Left ventricle myocardium inferior (tissue), 1 donor: ENCODE measurements around the gene CNTN3. TPM values are rescaled to one million over a fixed set of nuclear protein-coding genes. Genes with fewer than 3 reads are reported as not detected.

Experiments
- DNase-seq: peaks from one replicate; pipeline ENCODE4 v3.0.0-alpha.2; 2020
- H3K27ac ChIP-seq: fragments of 200-600 bp; replicated peaks from 2 replicates; pipeline ENCODE4 v1.8.0; 2021
- H3K27me3 ChIP-seq: fragments of 200-600 bp; 2 replicates; pipeline ENCODE4 v1.8.0; 2021; ENCODE audit warnings: low read depth
- H3K36me3 ChIP-seq: fragments of 200-600 bp; 2 replicates; pipeline ENCODE4 v1.8.0; 2021
- H3K4me1 ChIP-seq: fragments of 200-600 bp; 2 replicates; pipeline ENCODE4 v1.8.0; 2021
- H3K4me3 ChIP-seq: fragments of 200-600 bp; 2 replicates; pipeline ENCODE4 v1.8.0; 2021; ENCODE audit warnings: mild to moderate bottlenecking, moderate library complexity
- H3K9me3 ChIP-seq: fragments of 200-600 bp; replicated peaks from 2 replicates; pipeline ENCODE4 v1.8.0; 2021
- intact Hi-C: fragments of 100-400 bp; cut with micrococcal nuclease; formaldehyde crosslinking; loops from one replicate; pipeline ENCODE4 v1.11.0; 2022
- total RNA-seq: library from RNA; stranded (reverse); fragmentation: NEBNext Ultra II Directional; extraction: Animal tissue kit (Norgen Biotek cat#: 25700); gene quantifications from one replicate; pipeline ENCODE4 v1.2.1, GENCODE V29; 2021
- TF ChIP-seq, protein P1 (sequence below): fragments of 200-600 bp; IDR thresholded peaks from 2 replicates; pipeline ENCODE4 v1.8.0; 2021; ENCODE audit warnings: antibody characterized with exemption, mild to moderate bottlenecking, borderline replicate concordance
- donor health status: DM: no; HTN: yes; CAD: no; lungs with severe emphysema.

The CNTN3 gene
- total RNA-seq, 1 donor from 2014 or later, result 1.2 TPM

DNA sequence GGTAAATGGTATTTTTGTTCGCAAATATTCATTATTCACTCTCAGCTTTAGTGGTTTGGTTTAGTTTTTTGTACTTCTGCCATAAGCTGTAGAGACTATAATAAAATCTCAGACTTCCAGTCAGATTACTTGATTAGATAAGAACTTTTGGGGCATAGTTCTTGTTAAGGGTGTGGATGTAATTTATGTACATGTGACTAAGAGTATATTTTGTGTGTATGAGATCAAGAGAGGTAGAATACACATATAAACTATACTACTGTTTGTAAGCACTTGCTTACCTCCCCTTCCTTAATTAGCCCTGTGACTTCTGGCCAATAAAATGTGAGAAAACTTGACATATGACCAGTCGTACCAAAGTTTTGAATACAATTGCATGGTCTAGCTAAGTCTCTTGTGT, 12.0 kb downstream of the CNTN3 start:
- Histone ChIP-seq H3K27me3 (no peaks in the 10 kb centered on the region), H3K4me3 (no peak overlapping the region), H3K36me3 (no peaks in the 10 kb centered on the region), H3K27ac (no peak overlapping the region), H3K4me1 (no peaks in the 10 kb centered on the region), H3K9me3 (no peaks in the 10 kb centered on the region)
- intact Hi-C loops, result no loop called here
- DNase-seq, result no peak
- TF ChIP-seq, protein P1, sequence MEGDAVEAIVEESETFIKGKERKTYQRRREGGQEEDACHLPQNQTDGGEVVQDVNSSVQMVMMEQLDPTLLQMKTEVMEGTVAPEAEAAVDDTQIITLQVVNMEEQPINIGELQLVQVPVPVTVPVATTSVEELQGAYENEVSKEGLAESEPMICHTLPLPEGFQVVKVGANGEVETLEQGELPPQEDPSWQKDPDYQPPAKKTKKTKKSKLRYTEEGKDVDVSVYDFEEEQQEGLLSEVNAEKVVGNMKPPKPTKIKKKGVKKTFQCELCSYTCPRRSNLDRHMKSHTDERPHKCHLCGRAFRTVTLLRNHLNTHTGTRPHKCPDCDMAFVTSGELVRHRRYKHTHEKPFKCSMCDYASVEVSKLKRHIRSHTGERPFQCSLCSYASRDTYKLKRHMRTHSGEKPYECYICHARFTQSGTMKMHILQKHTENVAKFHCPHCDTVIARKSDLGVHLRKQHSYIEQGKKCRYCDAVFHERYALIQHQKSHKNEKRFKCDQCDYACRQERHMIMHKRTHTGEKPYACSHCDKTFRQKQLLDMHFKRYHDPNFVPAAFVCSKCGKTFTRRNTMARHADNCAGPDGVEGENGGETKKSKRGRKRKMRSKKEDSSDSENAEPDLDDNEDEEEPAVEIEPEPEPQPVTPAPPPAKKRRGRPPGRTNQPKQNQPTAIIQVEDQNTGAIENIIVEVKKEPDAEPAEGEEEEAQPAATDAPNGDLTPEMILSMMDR, result no peak

DNA sequence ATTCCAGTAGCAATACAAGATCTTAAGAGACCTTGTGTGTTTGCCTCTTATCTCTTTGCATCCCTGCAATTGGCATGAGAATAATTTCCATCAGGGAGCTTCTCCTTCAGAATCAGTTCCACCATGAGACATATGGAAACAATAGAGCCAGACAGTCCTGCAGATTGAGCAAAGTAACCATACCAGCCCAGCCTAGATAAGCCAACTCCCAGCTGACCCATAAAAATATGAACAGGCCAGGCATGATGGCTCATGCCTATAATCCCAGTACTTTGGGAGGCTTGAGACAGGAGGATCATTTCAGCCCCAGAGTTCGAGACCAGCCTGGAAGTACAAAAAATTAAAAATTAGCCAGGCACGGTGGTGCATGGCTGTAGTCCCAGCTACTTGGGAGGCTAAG, 12.7 kb downstream of the CNTN3 start:
- TF ChIP-seq, protein P1, result no peak
- Histone ChIP-seq H3K4me3 (no peak overlapping the region), H3K4me1 (no peaks in the 10 kb centered on the region), H3K36me3 (no peaks in the 10 kb centered on the region), H3K9me3 (no peaks in the 10 kb centered on the region), H3K27ac (no peak overlapping the region), H3K27me3 (no peaks in the 10 kb centered on the region)
- DNase-seq, result no peak
- intact Hi-C loops, result no loop called here

DNA sequence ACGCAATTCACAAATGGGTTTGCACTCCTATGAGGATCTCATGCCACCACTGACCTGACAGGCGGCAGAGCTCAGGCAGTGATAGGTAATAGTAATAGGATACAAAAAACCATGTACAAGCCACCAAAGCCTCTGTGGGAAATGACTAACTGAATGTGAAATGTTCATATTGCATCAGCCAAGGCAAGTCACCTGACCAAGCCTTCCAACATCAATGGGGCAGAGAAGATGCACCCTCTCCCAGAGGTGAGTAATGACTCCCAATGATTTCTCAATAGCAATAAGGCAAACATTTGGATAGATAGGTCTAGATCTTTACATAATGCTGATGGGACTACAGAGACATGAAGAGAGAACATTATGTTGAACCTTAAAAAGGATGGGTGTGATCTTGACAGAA, 14.9 kb downstream of the CNTN3 start:
- no peak for DNase-seq
- Histone ChIP-seq H3K4me1 (no peaks in the 10 kb centered on the region), H3K27ac (no peak overlapping the region), H3K4me3 (no peak overlapping the region), H3K9me3 (no peaks in the 10 kb centered on the region), H3K36me3 (no peaks in the 10 kb centered on the region), H3K27me3 (no peaks in the 10 kb centered on the region)
- TF ChIP-seq, protein P1, result no peak
- intact Hi-C loops, result no loop called here

DNA sequence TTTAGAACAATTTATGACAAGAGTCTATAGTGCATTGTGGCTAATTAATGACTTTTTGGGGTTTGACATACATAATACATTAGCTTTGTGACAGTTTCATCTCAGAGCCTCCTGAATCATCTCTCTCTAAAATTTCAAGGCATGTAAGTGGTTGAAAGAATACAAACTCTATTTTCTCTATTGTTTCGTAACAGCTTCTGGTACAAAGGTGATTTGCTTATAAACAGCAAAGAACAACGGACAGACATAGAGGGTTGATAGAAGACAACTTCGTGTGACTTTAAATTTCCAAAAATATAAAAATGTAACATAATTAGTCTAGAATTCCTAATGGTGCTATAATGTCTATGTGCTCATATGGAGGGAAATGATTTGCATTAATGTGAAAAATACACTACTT, 21.3 kb downstream of the CNTN3 start:
- H3K4me1 ChIP-seq, result no peaks in the 10 kb centered on the region
- DNase-seq, result no peak
- H3K27me3 ChIP-seq, result no peaks in the 10 kb centered on the region
- H3K4me3 ChIP-seq, result no peak overlapping the region
- TF ChIP-seq, protein P1, result no peak
- intact Hi-C loops, result no loop called here
- H3K36me3 ChIP-seq, result no peaks in the 10 kb centered on the region
- H3K27ac ChIP-seq, result no peak overlapping the region
- H3K9me3 ChIP-seq, result peaks cover 4% of the 10 kb centered on the region

DNA sequence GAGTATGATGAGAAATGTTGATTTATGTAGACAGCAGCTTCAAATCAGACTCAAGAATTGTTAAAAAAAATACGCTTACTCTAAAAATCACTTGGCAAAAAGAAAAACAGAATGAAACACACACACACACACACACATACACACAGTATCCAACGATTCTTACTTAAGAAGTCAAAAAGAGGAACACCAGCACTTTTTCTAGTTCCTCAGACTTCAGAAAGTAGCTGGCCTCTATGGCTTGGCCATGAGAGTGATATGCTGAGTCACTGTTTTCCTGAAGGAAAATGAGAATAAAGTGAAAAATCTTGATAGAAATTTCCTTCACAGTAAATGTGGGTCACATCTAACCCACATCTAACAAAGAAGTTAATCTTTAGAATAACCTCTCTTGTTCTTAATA, 22.1 kb downstream of the CNTN3 start:
- TF ChIP-seq, protein P1, result no peak
- intact Hi-C loops, result no loop called here
- no peaks in the 10 kb centered on the region for H3K36me3 ChIP-seq
- H3K4me3 ChIP-seq, result no peak overlapping the region
- H3K4me1 ChIP-seq, result no peaks in the 10 kb centered on the region
- H3K27ac ChIP-seq, result no peak overlapping the region
- DNase-seq, result no peak
- peaks cover 4% of the 10 kb centered on the region for H3K9me3 ChIP-seq
- H3K27me3 ChIP-seq, result no peaks in the 10 kb centered on the region

DNA sequence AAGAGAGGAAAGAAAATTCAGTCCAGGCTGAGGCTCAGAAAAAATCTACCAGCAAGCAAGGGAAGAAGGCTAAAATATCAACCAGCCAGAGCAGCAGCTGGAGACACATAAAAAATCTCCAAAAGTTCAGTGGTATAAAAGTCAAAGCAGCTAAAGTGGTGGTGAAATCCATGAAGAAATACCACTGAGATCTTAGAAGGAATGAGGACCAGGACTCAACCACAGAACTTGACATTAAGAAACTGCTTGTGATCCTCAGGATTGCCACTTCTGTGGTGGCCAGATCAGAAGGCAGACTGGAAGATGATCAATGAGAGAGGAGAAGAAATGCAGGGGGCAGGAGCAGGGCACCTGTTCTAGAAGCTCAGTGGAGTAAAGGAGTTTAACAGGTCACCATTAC, 22.5 kb downstream of the CNTN3 start:
- Histone ChIP-seq H3K36me3 (no peaks in the 10 kb centered on the region), H3K27me3 (no peaks in the 10 kb centered on the region), H3K9me3 (peaks cover 4% of the 10 kb centered on the region), H3K4me1 (no peaks in the 10 kb centered on the region), H3K4me3 (no peak overlapping the region), H3K27ac (no peak overlapping the region)
- DNase-seq, result no peak
- intact Hi-C loops, result no loop called here
- TF ChIP-seq, protein P1, result no peak
